BJ (cell line): Measurements from ENCODE around the gene TMEM171. TPM values are rescaled to one million over a fixed set of nuclear protein-coding genes. Genes with fewer than 3 reads are reported as not detected.

Experiments
- CTCF ChIA-PET: fragments of 350-600 bp; formaldehyde crosslinking; extraction: SDS; loops from one replicate; lab custom pipeline; 2021; ENCODE audit warnings: antibody characterized with exemption, inconsistent platforms; lab: Yijun Ruan, JAX
- POLR2A ChIA-PET: fragments of 300-600 bp; sonication (Branson Sonifier 250); formaldehyde crosslinking; extraction: SDS; loops from one replicate; lab custom pipeline; 2021; ENCODE audit warnings: antibody characterized with exemption; lab: Charles Lee
- DNase-seq: peaks from one replicate; pipeline ENCODE4 v3.0.0-alpha.2; 2011; ENCODE audit warnings: low read depth
- H3K27me3 ChIP-seq: 2 replicates; pipeline ENCODE4 v1.6.0; 2011; ENCODE audit warnings: low read length; ENCODE audit not compliant: control insufficient read depth, insufficient read depth
- H3K36me3 ChIP-seq: 2 replicates; pipeline ENCODE4 v1.5.1; 2011; ENCODE audit warnings: low read length; ENCODE audit not compliant: control insufficient read depth, insufficient read depth
- H3K4me3 ChIP-seq: 2 replicates; pipeline ENCODE4 v1.5.1; 2011; ENCODE audit warnings: low read depth, mild to moderate bottlenecking, control low read depth, low read length
- polyA plus RNA-seq: library from polyadenylated mRNA; depleted of rRNA; stranded (reverse); fragments of >200 nt; gene quantifications from 2 replicates; pipeline ENCODE4 v1.2.3, GENCODE V29; 2011
- TF ChIP-seq, protein P1 (sequence below): IDR thresholded peaks from 2 replicates; pipeline ENCODE4 v1.5.1; 2011; ENCODE audit warnings: low read depth, mild to moderate bottlenecking, control low read depth, inconsistent platforms, low read length, moderate library complexity; ENCODE audit not compliant: insufficient read depth

The TMEM171 gene
- polyA plus RNA-seq, 1 experiment, result 5.3 TPM

DNA sequence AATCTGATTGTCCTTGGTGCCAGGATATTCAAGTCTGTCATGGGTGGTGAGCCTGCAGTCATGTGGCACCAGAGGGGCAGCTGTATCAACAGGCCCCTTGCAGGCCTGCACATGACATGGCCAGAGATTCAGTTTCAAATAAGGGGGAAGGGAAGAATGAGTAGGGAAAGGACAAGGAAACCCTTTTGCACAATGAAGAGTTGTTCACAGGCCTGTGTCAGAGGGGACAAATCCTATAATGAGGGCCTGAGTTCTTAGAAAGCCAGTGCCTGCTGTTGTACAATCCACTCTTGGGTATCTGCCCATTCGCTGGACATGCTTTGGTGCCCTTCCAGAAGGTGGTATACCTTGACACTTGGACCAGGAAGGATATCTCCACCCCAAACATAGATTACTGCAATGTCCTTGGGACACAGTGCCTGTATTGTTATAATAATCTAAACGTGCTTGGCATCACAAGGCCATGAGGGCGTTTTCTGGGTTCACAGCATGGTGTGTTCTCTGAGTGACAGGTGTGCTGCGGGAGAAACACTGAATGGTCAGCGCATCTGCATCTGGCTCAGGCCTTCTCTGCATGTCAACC, 1.9 kb upstream of the TMEM171 start:
- CTCF ChIA-PET, result interaction anchor here (0.6 kb wide), 1 partner anchor 393 kb away, joined by 3 read pairs; no protein-coding TSS in a partner anchor
- DNase-seq, result no peak
- POLR2A ChIA-PET, result no interaction called here
- Histone ChIP-seq H3K36me3 (no peaks in the 10 kb centered on the region), H3K4me3 (no peak overlapping the region), H3K27me3 (no peaks in the 10 kb centered on the region)
- TF ChIP-seq, protein P1, sequence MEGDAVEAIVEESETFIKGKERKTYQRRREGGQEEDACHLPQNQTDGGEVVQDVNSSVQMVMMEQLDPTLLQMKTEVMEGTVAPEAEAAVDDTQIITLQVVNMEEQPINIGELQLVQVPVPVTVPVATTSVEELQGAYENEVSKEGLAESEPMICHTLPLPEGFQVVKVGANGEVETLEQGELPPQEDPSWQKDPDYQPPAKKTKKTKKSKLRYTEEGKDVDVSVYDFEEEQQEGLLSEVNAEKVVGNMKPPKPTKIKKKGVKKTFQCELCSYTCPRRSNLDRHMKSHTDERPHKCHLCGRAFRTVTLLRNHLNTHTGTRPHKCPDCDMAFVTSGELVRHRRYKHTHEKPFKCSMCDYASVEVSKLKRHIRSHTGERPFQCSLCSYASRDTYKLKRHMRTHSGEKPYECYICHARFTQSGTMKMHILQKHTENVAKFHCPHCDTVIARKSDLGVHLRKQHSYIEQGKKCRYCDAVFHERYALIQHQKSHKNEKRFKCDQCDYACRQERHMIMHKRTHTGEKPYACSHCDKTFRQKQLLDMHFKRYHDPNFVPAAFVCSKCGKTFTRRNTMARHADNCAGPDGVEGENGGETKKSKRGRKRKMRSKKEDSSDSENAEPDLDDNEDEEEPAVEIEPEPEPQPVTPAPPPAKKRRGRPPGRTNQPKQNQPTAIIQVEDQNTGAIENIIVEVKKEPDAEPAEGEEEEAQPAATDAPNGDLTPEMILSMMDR, result no peak

DNA sequence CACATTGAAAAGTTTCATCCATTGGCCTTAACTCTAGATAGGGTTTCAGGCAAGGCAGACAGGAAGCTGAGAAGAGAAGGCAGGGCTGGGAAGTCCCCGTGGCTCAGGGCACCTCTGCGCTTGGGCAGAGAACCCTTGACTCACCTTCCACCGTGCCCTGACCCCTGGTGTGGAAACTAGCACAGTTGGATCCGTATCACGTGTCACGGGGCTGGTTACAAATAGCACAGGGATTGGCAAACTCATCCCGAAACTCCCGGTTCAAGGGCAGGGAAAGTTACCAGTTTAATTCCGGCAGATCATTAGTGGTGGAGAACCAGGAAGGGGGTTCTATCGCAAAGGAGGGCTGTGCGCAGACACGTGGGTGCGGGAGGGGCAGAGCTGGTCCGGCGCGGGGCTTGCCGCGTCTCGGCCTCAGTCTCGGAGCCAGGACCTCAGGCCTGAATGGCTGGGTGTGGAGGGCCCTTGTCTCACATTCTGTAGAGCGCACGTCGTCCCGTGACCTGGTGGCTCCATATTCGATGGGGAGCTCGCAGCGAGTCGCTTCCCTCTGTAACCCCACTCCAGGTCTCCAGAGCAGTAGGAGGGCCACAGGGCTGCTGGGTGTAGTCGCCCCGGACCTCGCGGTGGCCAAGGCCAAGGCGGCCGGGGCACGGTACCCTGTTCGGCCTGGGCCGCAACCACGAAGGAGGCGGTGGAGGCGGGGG, 771 bp upstream of the TMEM171 start:
- no peak for DNase-seq
- CTCF ChIA-PET, result interaction anchor here (0.6 to 1.0 kb wide), 2 partner anchors 51 to 392 kb away, joined by 3 read pairs; no protein-coding TSS in a partner anchor

DNA sequence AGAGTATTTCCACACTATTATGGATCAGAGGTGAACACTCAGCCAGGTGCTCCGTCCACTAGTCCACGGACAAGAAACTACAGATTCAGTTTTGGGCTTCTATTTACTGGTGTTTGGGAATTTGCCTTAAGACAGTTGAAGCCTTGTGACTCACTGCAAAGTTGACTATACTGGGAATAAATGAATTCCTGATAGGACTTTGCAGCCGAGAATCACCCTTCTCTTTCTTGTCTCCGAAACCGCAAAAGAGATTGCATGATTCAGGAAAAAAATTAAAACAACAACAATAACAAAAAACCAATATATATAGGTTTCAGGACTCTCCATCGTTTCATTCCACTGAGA, 716 bp downstream of the TMEM171 start:
- TF ChIP-seq, protein P1, result no peak
- no peaks in the 10 kb centered on the region for H3K27me3 ChIP-seq
- CTCF ChIA-PET, result no interaction called here
- no peak for DNase-seq
- H3K36me3 ChIP-seq, result no peaks in the 10 kb centered on the region
- POLR2A ChIA-PET, result no interaction called here
- peak overlapping the region; percentile 36 for H3K4me3 ChIP-seq

More for the DNA sequence above, 771 bp upstream of the TMEM171 start:
- Histone ChIP-seq H3K4me3 (no peak overlapping the region; the same call in 1 of the 2 replicates), H3K27me3 (no peaks in the 10 kb centered on the region), H3K36me3 (no peaks in the 10 kb centered on the region)
- TF ChIP-seq, protein P1, result no peak
- POLR2A ChIA-PET, result no interaction called here

DNA sequence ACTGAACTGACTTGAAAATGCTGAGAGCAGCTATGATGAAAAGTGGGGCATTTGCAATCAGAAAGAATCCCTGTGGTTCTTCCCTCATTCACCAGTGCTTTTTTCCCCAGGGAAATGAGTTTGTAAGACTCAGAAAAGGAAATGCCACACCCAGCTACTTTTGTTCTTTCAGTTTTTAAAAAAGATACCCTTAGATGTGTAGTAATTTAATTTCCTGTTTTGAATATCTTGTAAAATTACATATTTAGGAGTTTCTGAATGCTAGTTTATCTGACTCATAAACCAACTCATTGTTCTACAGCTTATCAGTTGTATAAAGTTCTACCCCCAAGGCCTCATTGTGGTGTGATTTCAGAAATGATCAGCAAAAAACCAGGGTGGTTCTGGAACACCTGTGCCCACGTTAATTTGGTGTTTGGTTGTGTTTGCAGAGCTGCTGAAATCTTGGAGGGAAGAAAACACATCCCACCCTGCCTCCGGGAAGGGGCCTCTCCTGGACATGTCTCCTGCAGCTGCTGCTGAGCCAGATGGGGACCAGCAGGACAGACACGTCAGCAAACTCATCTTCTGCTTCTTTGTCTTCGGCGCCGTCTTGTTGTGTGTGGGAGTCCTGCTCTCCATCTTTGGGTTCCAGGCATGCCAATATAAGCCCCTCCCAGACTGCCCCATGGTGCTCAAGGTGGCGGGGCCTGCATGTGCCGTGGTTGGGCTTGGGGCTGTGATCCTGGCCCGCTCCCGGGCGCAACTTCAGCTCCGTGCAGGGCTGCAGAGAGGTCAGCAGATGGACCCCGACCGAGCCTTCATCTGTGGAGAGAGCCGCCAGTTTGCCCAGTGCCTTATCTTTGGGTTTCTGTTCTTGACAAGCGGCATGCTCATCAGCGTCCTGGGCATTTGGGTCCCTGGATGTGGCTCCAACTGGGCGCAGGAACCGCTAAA, 2.8 kb downstream of the TMEM171 start:
- Histone ChIP-seq H3K36me3 (no peaks in the 10 kb centered on the region), H3K4me3 (no peak overlapping the region), H3K27me3 (no peaks in the 10 kb centered on the region)
- POLR2A ChIA-PET, result interaction anchor here (0.6 kb wide), 1 partner anchor 1553 kb away, joined by 3 read pairs; no protein-coding TSS in a partner anchor
- DNase-seq, result peak; percentile 26
- CTCF ChIA-PET, result interaction anchor here (0.8 to 1.7 kb wide), 7 partner anchors 31 to 328 kb away, joined by 3 to 6 read pairs (median 4); no protein-coding TSS in a partner anchor
- TF ChIP-seq, protein P1, result no peak

DNA sequence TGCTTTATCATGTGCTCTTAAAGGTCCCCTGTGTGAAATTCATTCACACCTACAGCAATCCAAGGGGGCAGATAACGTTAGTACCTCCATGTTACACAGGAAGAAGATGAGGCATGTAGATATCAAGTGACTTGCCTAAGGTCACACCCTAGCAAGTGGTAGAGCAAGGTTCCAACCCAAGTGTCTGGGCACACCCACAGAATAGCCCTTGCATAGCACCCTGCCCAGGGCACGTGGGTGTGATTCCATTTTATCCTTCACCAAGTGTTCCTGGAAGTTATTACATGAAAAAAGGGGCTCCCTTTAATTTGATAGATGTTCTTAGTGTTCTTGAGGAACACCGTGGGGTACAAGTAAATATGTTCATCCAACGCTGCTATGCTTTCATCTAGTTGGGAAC, 4.9 kb downstream of the TMEM171 start:
- Histone ChIP-seq H3K36me3 (no peaks in the 10 kb centered on the region), H3K4me3 (no peak overlapping the region), H3K27me3 (no peaks in the 10 kb centered on the region)
- DNase-seq, result no peak
- TF ChIP-seq, protein P1, result no peak
- POLR2A ChIA-PET, result no interaction called here
- CTCF ChIA-PET, result interaction anchor here (0.8 to 1.6 kb wide), 2 partner anchors 10 to 25 kb away, joined by 3 read pairs; no protein-coding TSS in a partner anchor
